A549 (cell line): ENCODE results near the gene NUAK1. TPM values are rescaled to one million over a fixed set of nuclear protein-coding genes. Genes with fewer than 3 reads are reported as not detected.

Experiments
- ATAC-seq, 2 experiments: fragments of 200-7000 bp in 1 of 2; fragments of >200 bp in 1 of 2; cut with Nextera tagmentation in 1 of 2; cut with Tn5 transposase in 1 of 2; 3 replicates each; pipeline versions ENCODE4 v1.8.0 to v1.9.1; 2018 to 2020; ENCODE audit warnings: mild to moderate bottlenecking in 1 of 2, moderate library complexity in 1 of 2
- CTCF ChIA-PET: fragments of 300-600 bp; sonication (Branson Sonifier 250); formaldehyde crosslinking; extraction: SDS; loops from one replicate; lab custom pipeline; 2021; ENCODE audit warnings: antibody characterized with exemption, inconsistent platforms; lab: Yijun Ruan, JAX
- POLR2A ChIA-PET: fragments of 350-600 bp; formaldehyde crosslinking; extraction: SDS; loops from one replicate; lab custom pipeline; 2021; ENCODE audit warnings: antibody characterized with exemption, inconsistent platforms; lab: Yijun Ruan, JAX
- DNase-seq, 2 experiments: peaks; one replicate each; pipeline versions ENCODE4 v3.0.0 to v3.0.0-alpha.2; 2011 to 2016; ENCODE audit warnings: low read depth in 1 of 2, low spot score in 1 of 2
- FAIRE-seq: peaks from 2 replicates; lab custom pipeline; 2011; peaks lifted over from hg19 to GRCh38; lab: Jason Lieb, UNC
- H3K27ac ChIP-seq, 2 experiments: fragments of >200 bp; sonication (Bioruptor Twin); formaldehyde crosslinking; 3 replicates each; pipeline ENCODE4 v1.5.1; 2016 to 2017
- H3K4me1 ChIP-seq: fragments of >200 bp; sonication (Bioruptor Twin); formaldehyde crosslinking; 3 replicates; pipeline ENCODE4 v1.6.1; 2016
- H3K4me2 ChIP-seq: fragments of >200 bp; sonication (Bioruptor Twin); formaldehyde crosslinking; 3 replicates; pipeline ENCODE4 v1.6.1; 2016
- H3K4me3 ChIP-seq: fragments of >200 bp; sonication (Bioruptor Twin); formaldehyde crosslinking; 3 replicates; pipeline ENCODE4 v1.5.1; 2016
- H3K9me3 ChIP-seq: fragments of >200 bp; sonication (Bioruptor Twin); formaldehyde crosslinking; 3 replicates; pipeline ENCODE4 v1.6.1; 2016
- ATOH8 ChIP-seq: fragments of 250-450 bp; sonication (Bioruptor Pico); IDR thresholded peaks from 2 replicates; pipeline ENCODE4 v1.5.0; 2020; ENCODE audit warnings: low read depth, mild to moderate bottlenecking, moderate library complexity
- CBX8 ChIP-seq: fragments of 200-600 bp; sonication (generic); IDR thresholded peaks from 2 replicates; pipeline ENCODE4 v1.6.1; 2016
- CEBPB ChIP-seq, 2 experiments: fragments of >200 bp in 1 of 2; sonication (Bioruptor Twin) in 1 of 2; formaldehyde crosslinking in 1 of 2; IDR thresholded peaks; 2 replicates each; pipeline ENCODE4 v1.6.1; 2012 to 2016
- EHF ChIP-seq: fragments of 250-450 bp; sonication (Bioruptor Pico); IDR thresholded peaks from 2 replicates; pipeline ENCODE4 v1.5.0; 2020; ENCODE audit warnings: mild to moderate bottlenecking
- EP300 ChIP-seq, 2 experiments: fragments of >200 bp; sonication (Bioruptor Twin); formaldehyde crosslinking; IDR thresholded peaks; 2 replicates in 1 of 2; 3 replicates in 1 of 2; pipeline ENCODE4 v1.6.1; 2016 to 2017
- FOSL2 ChIP-seq, 2 experiments: fragments of 450-650 bp in 1 of 2; fragments of >200 bp in 1 of 2; sonication (Bioruptor Twin) in 1 of 2; formaldehyde crosslinking; IDR thresholded peaks; 2 replicates each; pipeline versions ENCODE4 v1.5.0 to v1.6.1; 2016 to 2020; ENCODE audit warnings: mild to moderate bottlenecking in 1 of 2, moderate library complexity in 1 of 2
- GATA3 ChIP-seq: IDR thresholded peaks from 2 replicates; pipeline ENCODE4 v1.6.1; 2012; ENCODE audit warnings: borderline replicate concordance
- HES2 ChIP-seq: fragments of >200 bp; sonication (Bioruptor Twin); formaldehyde crosslinking; IDR thresholded peaks from 2 replicates; pipeline ENCODE4 v1.6.1; 2016
- HOXB13 ChIP-seq: fragments of 250-450 bp; sonication (Bioruptor Pico); IDR thresholded peaks from 2 replicates; pipeline ENCODE4 v1.5.0; 2020; ENCODE audit warnings: low read depth, mild to moderate bottlenecking, moderate library complexity
- JUN ChIP-seq, 2 experiments: fragments of >200 bp; sonication (Bioruptor Twin); formaldehyde crosslinking; IDR thresholded peaks; 2 replicates in 1 of 2; 3 replicates in 1 of 2; pipeline ENCODE4 v1.6.1; 2016 to 2017
- KDM1A ChIP-seq: fragments of 200-600 bp; sonication (generic); IDR thresholded peaks from 2 replicates; pipeline ENCODE4 v1.6.1; 2016; ENCODE audit warnings: low read depth, mild to moderate bottlenecking
- MAZ ChIP-seq: fragments of 150-350 bp; IDR thresholded peaks from 2 replicates; pipeline ENCODE4 v1.6.1; 2014; ENCODE audit warnings: antibody characterized with exemption, low read depth, low read length, borderline replicate concordance
- MYC ChIP-seq: IDR thresholded peaks from 2 replicates; pipeline ENCODE4 v1.6.1; 2012; ENCODE audit warnings: mild to moderate bottlenecking, inconsistent platforms, low read length, improper control_type of control experiment, borderline replicate concordance
- NFE2L2 ChIP-seq: fragments of 150-350 bp; conservative IDR thresholded peaks from 2 replicates; pipeline ENCODE4 v1.6.1; 2014; ENCODE audit warnings: low read length
- RAD21 ChIP-seq, 2 experiments: fragments of >200 bp in 1 of 2; sonication (Bioruptor Twin) in 1 of 2; formaldehyde crosslinking in 1 of 2; IDR thresholded peaks in 1 of 2; conservative IDR thresholded peaks in 1 of 2; 2 replicates in 1 of 2; 3 replicates in 1 of 2; pipeline ENCODE4 v1.6.1; 2012 to 2018; ENCODE audit warnings: inconsistent platforms in 1 of 2
- RCOR1 ChIP-seq: fragments of 150-350 bp; IDR thresholded peaks from 2 replicates; pipeline ENCODE4 v1.6.1; 2014; ENCODE audit warnings: antibody characterized with exemption, low read length, low read depth
- RNF2 ChIP-seq: fragments of 200-600 bp; sonication (generic); IDR thresholded peaks from 2 replicates; pipeline ENCODE4 v1.6.1; 2016; ENCODE audit warnings: low read depth, mild to moderate bottlenecking, antibody characterized with exemption, moderate library complexity, borderline replicate concordance
- TP53 ChIP-seq: fragments of 250-450 bp; sonication (Bioruptor Pico); IDR thresholded peaks from 2 replicates; pipeline ENCODE4 v1.5.0; 2021; ENCODE audit warnings: mild to moderate bottlenecking, moderate library complexity
- ZFP36 ChIP-seq: fragments of 450-650 bp; IDR thresholded peaks from 2 replicates; pipeline ENCODE4 v1.6.1; 2014; ENCODE audit warnings: borderline replicate concordance; ENCODE audit not compliant: partially characterized antibody
- whole genome bisulfite sequencing: methylation state at CpG from one replicate; pipeline ENCODE4 v1.1.6; 2017; ENCODE audit errors: missing lambda C conversion rate; 5-methylcytosine and 5-hydroxymethylcytosine counted together
- polyA plus RNA-seq, 4 experiments: library from polyadenylated mRNA; depleted of rRNA in 3 of 4; stranded (reverse); fragments of >200 nt; fragmentation: RNase III in 1 of 4; extraction: RNeasy Plus Mini Kit Qiagen cat#74134 plus additional on column Dnase treatment in 1 of 4; gene quantifications; 2 replicates in 3 of 4; 3 replicates in 1 of 4; pipeline ENCODE4 v1.2.3, GENCODE V29; 2011 to 2017

The NUAK1 gene
- polyA plus RNA-seq, 2 of the 4 experiments (the other 2 are of a cell fraction): 20.8 to 22.3 TPM

GRCh38 chr12:106109168-106109910 lies 29.4 kb downstream of the NUAK1 start:
- TF ChIP-seq ZFP36 (peak; percentile 91), JUN (IDR thresholded peaks at IDR 0.05) (peak in 1 of 2 experiments; percentile 58; a peak in 2 of 5 replicates), EHF (CRISPR knock-in tag) (no peak), CBX8 (no peak), CEBPB (IDR thresholded peaks at IDR 0.05) (peak; percentile 65 to 79; a peak in 3 of 4 replicates), MAZ (no peak), KDM1A (peak; percentile 89), HOXB13 (CRISPR knock-in tag) (no peak), GATA3 (peak; percentile 51), RNF2 (no peak), ATOH8 (CRISPR knock-in tag) (no peak)
- POLR2A ChIA-PET: interaction anchor here (0.6 to 3.7 kb wide), 5 partner anchors 17 to 546 kb away, joined by 3 to 16 read pairs (median 4); partner anchors contain the start of gene NUAK1
- 62% methylated on average over 4 of the region's 4 CpGs for WGBS

DNA sequence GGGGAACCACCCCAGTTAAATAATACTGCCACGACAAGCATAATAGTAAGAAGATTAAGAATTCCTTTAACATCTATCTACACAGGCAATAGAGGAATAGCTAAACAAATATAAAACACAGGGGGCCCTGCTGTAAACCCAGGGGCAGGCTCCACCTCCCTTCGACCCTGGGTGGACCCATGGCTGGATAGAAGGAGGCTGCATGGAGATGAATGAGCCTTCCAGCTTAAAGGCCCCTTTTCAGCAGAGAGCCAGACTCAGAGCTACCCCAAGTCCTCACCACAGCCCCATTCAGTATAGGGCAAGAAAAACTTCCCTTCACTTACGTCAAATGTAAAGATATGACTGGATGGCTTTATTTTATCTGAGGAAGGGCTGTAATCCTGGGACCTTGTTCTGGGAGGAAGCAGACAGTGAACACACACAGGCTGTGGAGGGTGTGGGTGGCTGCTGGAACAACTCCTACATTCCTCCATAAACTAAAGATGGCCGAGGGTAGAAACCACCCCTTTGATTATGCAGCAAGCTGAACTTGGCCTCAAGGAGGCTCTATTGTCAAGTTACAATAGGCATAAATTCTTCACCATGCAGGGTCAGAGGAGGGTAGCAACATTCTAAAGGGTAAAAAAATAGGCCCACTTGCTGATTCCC lies 30.4 kb downstream of the NUAK1 start:
- ATAC-seq (peak; percentile 49 to 65; a peak in 5 of 6 replicates), DNase-seq (peak in 1 of 2 experiments; percentile 62), FAIRE-seq (no peak)
- peak overlapping the region; percentile 87 to 99 for H3K27ac ChIP-seq
- ChIA-PET CTCF (interaction anchor here (0.8 to 5.0 kb wide), 12 partner anchors 9 to 687 kb away, joined by 3 to 43 read pairs (median 4); no protein-coding TSS in a partner anchor), POLR2A (interaction anchor here (1.0 to 3.7 kb wide), 5 partner anchors 18 to 545 kb away, joined by 3 to 16 read pairs (median 5); partner anchors contain the start of gene NUAK1)
- H3K4me1 ChIP-seq: peaks cover 83% of the 10 kb centered on the region
- H3K4me2 ChIP-seq: peak overlapping the region; percentile 56
- H3K4me3 ChIP-seq: no peak overlapping the region
- WGBS: 28% methylated on average over 4 of the region's 4 CpGs
- TF ChIP-seq NFE2L2 (no peak), RAD21 (conservative IDR thresholded peaks at IDR 0.05 in 1 of 2, IDR thresholded peaks at IDR 0.05 in 1 of 2) (peak in 1 of 2 experiments; percentile 37; a peak in 2 of 5 replicates)
- no peaks in the 10 kb centered on the region for H3K9me3 ChIP-seq

More at GRCh38 chr12:106109168-106109910, 29.4 kb downstream of the NUAK1 start:
- peak overlapping the region; percentile 56 for H3K4me2 ChIP-seq
- no peak overlapping the region for H3K4me3 ChIP-seq
- no peak for DNase-seq
- CTCF ChIA-PET: interaction anchor here (0.6 to 5.0 kb wide), 12 partner anchors 8 to 354 kb away, joined by 3 to 43 read pairs (median 4); no protein-coding TSS in a partner anchor
- FAIRE-seq: no peak
- no peak for ATAC-seq
- peak overlapping the region; percentile 87 to 99 for H3K27ac ChIP-seq
- no peaks in the 10 kb centered on the region for H3K9me3 ChIP-seq
- peaks cover 93% of the 10 kb centered on the region for H3K4me1 ChIP-seq

DNA sequence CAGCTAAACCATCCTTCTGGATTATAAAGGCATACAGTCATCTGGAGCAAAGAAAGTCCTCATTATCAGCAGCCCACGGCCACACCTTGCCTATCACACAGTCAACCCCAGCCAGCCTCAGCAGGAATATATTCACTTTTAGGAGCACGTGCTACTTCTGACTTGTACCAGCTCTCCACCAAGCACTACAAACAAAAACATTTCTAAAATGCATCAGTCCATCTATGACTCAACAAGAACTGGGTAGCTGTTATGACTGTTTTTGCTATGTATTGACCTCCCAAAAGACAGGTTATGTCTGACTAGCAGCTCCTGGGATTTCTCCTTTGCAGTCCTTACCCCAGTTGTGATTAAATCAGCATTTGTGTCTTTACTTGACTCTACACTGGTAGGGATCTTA lies 31.2 kb downstream of the NUAK1 start:
- peaks cover 76% of the 10 kb centered on the region for H3K4me1 ChIP-seq
- POLR2A ChIA-PET: interaction anchor here (1.0 to 3.7 kb wide), 6 partner anchors 19 to 545 kb away, joined by 3 to 16 read pairs (median 4); partner anchors contain the start of gene NUAK1

More for the DNA sequence above, 31.2 kb downstream of the NUAK1 start:
- no peak for TF ChIP-seq MYC
- no peak for TF ChIP-seq ATOH8 (CRISPR knock-in tag)
- no peak for TF ChIP-seq HES2
- TF ChIP-seq RNF2: no peak
- no peak for TF ChIP-seq FOSL2 (IDR thresholded peaks at IDR 0.05)
- peak; percentile 53; the same call in 1 of the 2 replicates for TF ChIP-seq FOSL2 (CRISPR knock-in tag; IDR thresholded peaks at IDR 0.05)
- no peak for TF ChIP-seq EP300 (IDR thresholded peaks at IDR 0.05)
- no peak for TF ChIP-seq TP53 (CRISPR knock-in tag)
- TF ChIP-seq RCOR1: no peak
- peak overlapping the region; percentile 87 to 99 for H3K27ac ChIP-seq
- peak; percentile 25 to 26; a peak in 4 of 6 replicates for ATAC-seq
- CTCF ChIA-PET: interaction anchor here (0.9 to 5.0 kb wide), 5 partner anchors 20 to 687 kb away, joined by 3 to 43 read pairs (median 5); no protein-coding TSS in a partner anchor
- FAIRE-seq: no peak
- peak overlapping the region; percentile 56 for H3K4me2 ChIP-seq
- 7% methylated on average over 2 of the region's 2 CpGs for WGBS
- H3K9me3 ChIP-seq: no peaks in the 10 kb centered on the region
- H3K4me3 ChIP-seq: no peak overlapping the region
- DNase-seq: peak in 1 of 2 experiments; percentile 40
